GM19043 (cell line): ENCODE measurements around the gene CHD3.
A peak's percentile ranks its signal among the peaks of the same experiment; 100 is the strongest.
"Not testable (repeated sequence)": the region's sequence is repeated elsewhere in the genome, so short reads cannot be mapped to it uniquely, and the experiment has no call there.

Source experiments
- ATAC-seq: cut with Tn5 transposase; IDR thresholded peaks from one replicate; pipeline ENCODE4 v1.9.1; 2021; ENCODE audit warnings: low read depth; ENCODE audit not compliant: unreplicated experiment

CHD3 gene

GRCh38 chr17:7849751-7850504 lies 38.7 kb upstream of the CHD3 start:
- ATAC-seq = no peak

DNA sequence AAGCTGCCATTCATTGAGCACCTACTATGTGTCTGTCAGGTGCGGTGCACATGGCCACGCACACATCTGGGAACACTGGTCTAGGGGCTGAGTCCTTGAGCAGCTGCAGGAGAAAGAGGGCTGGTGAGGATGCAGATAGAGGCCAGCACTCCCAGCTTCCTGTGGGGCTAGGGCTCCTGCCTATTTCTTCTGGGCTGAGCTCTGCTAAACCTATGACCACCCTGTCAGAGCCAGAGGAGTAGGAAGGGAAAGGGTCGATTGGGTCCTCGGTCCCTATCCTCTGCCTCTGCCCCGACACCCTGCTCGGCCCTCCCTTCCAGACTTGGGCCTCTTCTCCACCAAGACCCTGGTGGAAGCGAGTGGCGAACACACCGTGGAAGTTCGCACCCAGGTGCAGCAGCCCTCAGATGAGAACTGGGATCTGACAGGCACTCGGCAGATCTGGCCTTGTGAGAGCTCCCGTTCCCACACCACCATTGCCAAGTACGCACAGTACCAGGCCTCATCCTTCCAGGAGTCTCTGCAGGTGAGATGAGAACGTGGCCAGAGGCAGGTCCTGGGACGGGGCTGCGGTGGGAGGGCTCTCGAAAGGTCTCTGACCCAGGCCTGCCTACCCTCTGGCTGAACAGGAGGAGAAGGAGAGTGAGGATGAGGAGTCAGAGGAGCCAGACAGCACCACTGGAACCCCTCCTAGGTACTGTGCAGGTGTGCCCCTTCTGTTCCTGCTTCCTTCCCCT lies 37.7 kb upstream of the CHD3 start:
- no peak for ATAC-seq

- ATAC-seq = peak; percentile 57
These were observed 36.9 kb upstream of the CHD3 start for GRCh38 chr17:7851438-7852261.

DNA sequence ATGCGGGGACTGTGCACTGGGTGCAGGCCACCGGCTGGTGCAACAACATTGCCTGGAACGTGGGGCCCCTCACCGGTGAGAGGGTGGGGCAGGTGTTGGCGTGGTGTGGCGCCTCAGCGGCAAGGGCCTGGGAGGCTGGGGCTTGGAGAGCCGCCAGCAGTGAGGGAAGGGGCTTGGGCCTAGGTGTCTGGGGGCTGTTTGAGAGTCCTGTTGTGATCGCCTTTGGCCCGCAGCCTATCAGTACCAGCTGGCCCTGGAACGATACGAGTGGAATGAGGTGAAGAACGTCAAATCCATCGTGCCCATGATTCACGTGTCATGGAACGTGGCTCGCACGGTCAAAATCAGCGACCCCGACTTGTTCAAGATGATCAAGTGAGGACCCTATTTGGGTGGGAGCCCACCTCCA lies 36.3 kb upstream of the CHD3 start:
- no peak for ATAC-seq

DNA sequence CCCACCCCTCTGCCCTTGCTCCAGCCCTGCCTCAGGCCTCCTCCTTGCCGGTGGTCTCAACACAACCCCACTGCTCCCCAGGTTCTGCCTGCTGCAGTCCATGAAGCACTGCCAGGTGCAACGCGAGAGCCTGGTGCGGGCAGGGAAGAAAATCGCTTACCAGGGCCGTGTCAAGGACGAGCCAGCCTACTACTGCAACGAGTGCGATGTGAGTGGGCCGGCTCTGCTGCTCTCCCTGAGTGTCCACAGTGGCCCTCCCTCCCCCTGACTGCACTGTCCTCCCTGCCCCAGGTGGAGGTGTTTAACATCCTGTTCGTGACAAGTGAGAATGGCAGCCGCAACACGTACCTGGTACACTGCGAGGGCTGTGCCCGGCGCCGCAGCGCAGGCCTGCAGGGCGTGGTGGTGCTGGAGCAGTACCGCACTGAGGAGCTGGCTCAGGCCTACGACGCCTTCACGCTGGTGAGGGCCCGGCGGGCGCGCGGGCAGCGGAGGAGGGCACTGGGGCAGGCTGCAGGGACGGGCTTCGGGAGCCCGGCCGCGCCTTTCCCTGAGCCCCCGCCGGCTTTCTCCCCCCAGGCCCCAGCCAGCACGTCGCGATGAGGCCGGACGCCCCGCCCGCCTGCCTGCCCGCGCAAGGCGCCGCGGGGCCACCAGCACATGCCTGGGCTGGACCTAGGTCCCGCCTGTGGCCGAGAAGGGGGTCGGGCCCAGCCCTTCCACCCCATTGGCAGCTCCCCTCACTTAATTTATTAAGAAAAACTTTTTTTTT lies 35.5 kb upstream of the CHD3 start:
- no peak for ATAC-seq

GRCh38 chr17:7853691-7854038 lies 34.9 kb upstream of the CHD3 start:
- ATAC-seq = no peak

DNA sequence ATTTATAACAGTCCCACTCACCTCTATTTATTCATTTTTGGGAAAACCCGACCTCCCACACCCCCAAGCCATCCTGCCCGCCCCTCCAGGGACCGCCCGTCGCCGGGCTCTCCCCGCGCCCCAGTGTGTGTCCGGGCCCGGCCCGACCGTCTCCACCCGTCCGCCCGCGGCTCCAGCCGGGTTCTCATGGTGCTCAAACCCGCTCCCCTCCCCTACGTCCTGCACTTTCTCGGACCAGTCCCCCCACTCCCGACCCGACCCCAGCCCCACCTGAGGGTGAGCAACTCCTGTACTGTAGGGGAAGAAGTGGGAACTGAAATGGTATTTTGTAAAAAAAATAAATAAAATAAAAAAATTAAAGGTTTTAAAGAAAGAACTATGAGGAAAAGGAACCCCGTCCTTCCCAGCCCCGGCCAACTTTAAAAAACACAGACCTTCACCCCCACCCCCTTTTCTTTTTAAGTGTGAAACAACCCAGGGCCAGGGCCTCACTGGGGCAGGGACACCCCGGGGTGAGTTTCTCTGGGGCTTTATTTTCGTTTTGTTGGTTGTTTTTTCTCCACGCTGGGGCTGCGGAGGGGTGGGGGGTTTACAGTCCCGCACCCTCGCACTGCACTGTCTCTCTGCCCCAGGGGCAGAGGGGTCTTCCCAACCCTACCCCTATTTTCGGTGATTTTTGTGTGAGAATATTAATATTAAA lies 34.4 kb upstream of the CHD3 start:
- ATAC-seq = no peak

- ATAC-seq = no peak
These were observed 33.5 kb upstream of the CHD3 start, which contains the start of gene TMEM88 for GRCh38 chr17:7854851-7855659. Gene TMEM88, plus strand, starts transcription at chr17:7855066. Its CDS starts 9 bp downstream, at chr17:7855075.

GRCh38 chr17:7855660-7856010 lies 33.0 kb upstream of the CHD3 start:
- ATAC-seq = no peak

GRCh38 chr17:7856011-7856810 lies 32.4 kb upstream of the CHD3 start:
- ATAC-seq = no peak

GRCh38 chr17:7856811-7857712 lies 31.5 kb upstream of the CHD3 start, which contains the start of gene NAA38:
Gene NAA38, minus strand, starts transcription at chr17:7857559. Its CDS starts 96 bp downstream, at chr17:7857463.
- peak; percentile 76 for ATAC-seq

DNA sequence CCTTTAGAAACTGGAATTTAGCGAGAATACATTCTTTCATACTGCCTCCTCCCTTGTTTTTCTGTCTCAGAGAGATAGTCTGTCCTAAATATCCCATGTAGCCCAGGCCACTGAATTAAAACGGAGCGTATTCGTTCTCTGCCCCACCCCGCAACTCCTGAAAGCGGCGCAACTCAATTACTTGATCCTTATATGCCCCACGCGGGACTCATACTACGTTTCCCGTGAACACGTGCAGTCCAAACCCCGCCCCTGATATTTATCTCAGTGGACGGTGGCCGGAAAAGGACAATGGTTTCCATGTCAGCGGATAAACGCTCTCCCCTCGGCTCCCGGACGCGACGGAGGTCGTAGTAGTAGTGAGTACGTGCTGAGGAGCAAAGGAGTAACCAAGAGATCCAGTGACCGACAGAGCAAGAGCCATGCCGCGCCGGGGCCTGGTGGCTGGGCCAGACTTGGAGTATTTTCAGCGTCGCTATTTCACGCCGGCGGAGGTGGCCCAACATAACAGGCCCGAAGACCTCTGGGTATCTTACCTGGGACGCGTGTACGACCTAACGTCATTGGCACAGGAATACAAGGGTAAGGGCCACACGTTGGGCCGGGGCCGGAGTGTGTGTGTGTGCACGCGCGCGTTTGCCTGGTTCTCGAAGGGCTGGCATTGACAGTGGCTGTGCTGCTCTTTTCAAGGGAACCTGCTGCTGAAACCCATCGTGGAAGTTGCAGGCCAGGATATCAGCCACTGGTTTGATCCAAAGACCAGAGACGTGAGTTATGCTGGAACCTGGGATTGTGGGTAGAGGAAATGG lies 30.7 kb upstream of the CHD3 start, which contains the start of gene CYB5D1:
TSS of gene CYB5D1 (plus strand) at position 291 of the 809 bp plus-strand sequence. CDS start at position 423, 132 bp downstream.
- peak; percentile 19 for ATAC-seq

GRCh38 chr17:7858522-7858810 lies 30.1 kb upstream of the CHD3 start:
- ATAC-seq = no peak

- ATAC-seq = no peak
These were observed 29.6 kb upstream of the CHD3 start for GRCh38 chr17:7859028-7859427.

DNA sequence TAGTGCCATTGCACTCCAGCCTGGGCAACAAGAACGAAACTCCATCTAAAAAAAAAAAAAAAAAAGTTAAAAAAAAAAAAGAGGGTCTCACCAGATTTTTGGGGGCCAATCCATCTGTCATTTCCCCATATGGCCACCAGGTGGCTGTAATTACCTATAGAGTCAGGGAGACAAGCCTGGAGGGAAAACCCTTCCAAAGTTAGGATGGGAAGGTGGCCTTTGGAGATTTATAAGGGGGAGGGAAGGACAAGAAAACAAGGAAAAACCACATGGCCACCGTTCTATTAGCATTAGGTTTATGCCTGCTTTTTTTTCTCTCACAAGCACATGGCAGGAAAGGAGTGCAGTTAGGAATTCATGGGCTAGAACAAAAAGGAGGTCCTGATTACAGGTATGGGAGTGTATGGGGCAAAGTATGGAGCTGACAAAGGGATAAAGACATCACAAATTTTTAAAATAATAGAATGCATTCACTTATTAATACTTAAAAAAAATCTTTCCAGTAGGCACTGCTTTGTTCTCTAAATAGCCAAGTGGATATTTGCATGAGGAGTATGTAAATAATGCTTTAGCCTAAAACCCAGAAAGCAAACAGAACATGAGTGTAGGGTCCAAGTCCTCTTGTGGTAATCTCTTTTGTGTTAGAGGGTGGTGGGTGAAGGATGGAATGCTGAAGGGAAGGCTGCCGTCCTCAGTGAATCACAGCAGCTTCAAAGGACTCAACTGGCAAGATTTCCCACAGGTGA lies 25.7 kb upstream of the CHD3 start:
- no peak for ATAC-seq

DNA sequence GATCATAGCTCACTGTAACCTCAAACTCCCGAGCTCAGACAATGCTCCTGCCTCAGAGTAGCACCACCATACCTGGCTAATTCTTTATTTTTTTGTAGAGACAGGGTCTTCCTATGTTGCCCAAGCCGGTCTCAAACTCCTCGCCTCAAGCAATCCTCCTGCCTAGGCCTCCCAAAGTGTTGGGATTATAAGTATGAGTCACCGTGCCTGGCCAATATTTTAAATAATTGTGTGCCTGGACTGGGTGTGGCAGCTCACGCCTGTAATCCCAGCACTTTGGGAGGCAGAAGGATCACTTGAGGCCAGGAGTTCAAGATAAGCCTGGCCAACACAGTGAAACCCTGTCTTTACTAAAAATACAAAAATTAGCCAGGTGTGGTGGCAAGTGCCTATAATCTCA lies 24.2 kb upstream of the CHD3 start:
- ATAC-seq = not testable (repeated sequence)
